ENCODE results near the gene HNRNPUL1. TPM values are rescaled to one million over a fixed set of nuclear protein-coding genes. Genes with fewer than 3 reads are reported as not detected.

The HNRNPUL1 gene
- 100 to 1,000 TPM; 367 to 388 TPM for total RNA-seq
- polyA plus RNA-seq (2013, experiment 1 of 2), result 194 TPM
- 210 TPM for polyA plus RNA-seq (2013, experiment 2 of 2)
- total RNA-seq, result 79.0 to 539 (median 240) reads per million in 172 experiments

- peaks cover 5% of the 10 kb centered on the region for H3K27me3 Mint-ChIP-seq
- H3K9me3 Mint-ChIP-seq, result no peaks in the 10 kb centered on the region
- Histone ChIP-seq H3K27ac (ENCODE audit: low read depth in 1 of 2, low read length in 2 of 2) (peak within 1 kb of the TSS; percentile 99 to 100), H3K27me3 (ENCODE audit: control insufficient read depth in 1 of 2, insufficient read depth in 2 of 2, low read length in 2 of 2) (no peaks in the 10 kb centered on the region), H3K4me3 (ENCODE audit: low read length) (peak within 1 kb of the TSS; percentile 85), H3K9me3 (ENCODE audit: control insufficient read depth in 1 of 2, insufficient read depth in 1 of 2, low read length in 2 of 2) (peaks cover 0 to 5% of the 10 kb centered on the region in 2 experiments), H3K36me3 (ENCODE audit: insufficient read depth, low read length) (peaks cover 25% of the 10 kb centered on the region), H3K4me1 (ENCODE audit: insufficient read depth, low read length) (peaks cover 59% of the 10 kb centered on the region)
- peak within 1 kb of the TSS; percentile 96 for H3K4me3 Mint-ChIP-seq
- H3K36me3 Mint-ChIP-seq (ENCODE audit: low read depth), result peaks cover 61% of the 10 kb centered on the region
- POLR2A ChIA-PET, result interaction anchor here (0.6 to 5.9 kb wide), 64 partner anchors 8 to 1921 kb away, joined by 3 to 314 read pairs (median 5); partner anchors contain the start of genes ACTMAP, AKT2, B9D2 and CCDC97
- ATAC-seq (ENCODE audit: poor library complexity) (peak; percentile 50), DNase-seq (peak; percentile 99 to 100 (median 100))
- CTCF ChIA-PET, result interaction anchor here (0.6 to 5.4 kb wide), 9 partner anchors 13 to 120 kb away, joined by 3 to 64 read pairs (median 4); partner anchors contain the start of genes CCDC97 and TGFB1
- H3K27ac Mint-ChIP-seq, result peak within 1 kb of the TSS; percentile 100
- no peak for TF ChIP-seq CTCF (IDR thresholded peaks at IDR 0.05)
- H3K4me1 Mint-ChIP-seq (ENCODE audit: low read depth), result peaks cover 55% of the 10 kb centered on the region
- intact Hi-C loops (cut with DNase I, micrococcal nuclease), result loop anchor here (1.0 to 5.0 kb wide), 10 partner anchors 37 to 799 kb away; partner anchors contain the start of genes BCKDHA (in 1 of the 2), BLVRB (in 1 of the 2) and EXOSC5 (in 1 of the 2)
Measured at GRCh38 chr19:41263850-41264580, at the start of gene HNRNPUL1. Gene HNRNPUL1, plus strand, starts transcription at chr19:41264372. Its CDS starts 132 bp downstream, at chr19:41264504.

GRCh38 chr19:41217741-41218140 is 46.4 kb upstream of the HNRNPUL1 start:
- Histone ChIP-seq H3K27me3 (ENCODE audit: control insufficient read depth in 1 of 2, insufficient read depth in 2 of 2, low read length in 2 of 2) (peaks cover 17 to 20% of the 10 kb centered on the region in 2 experiments), H3K27ac (ENCODE audit: low read depth in 1 of 2, low read length in 2 of 2) (no peak overlapping the region), H3K9me3 (ENCODE audit: control insufficient read depth in 1 of 2, insufficient read depth in 1 of 2, low read length in 2 of 2) (peaks cover 0 to 7% of the 10 kb centered on the region in 2 experiments), H3K4me1 (ENCODE audit: insufficient read depth, low read length) (peaks cover 3% of the 10 kb centered on the region), H3K4me3 (ENCODE audit: low read length) (no peak overlapping the region), H3K36me3 (ENCODE audit: insufficient read depth, low read length) (no peaks in the 10 kb centered on the region)
- TF ChIP-seq CTCF (IDR thresholded peaks at IDR 0.05), result no peak
- H3K4me1 Mint-ChIP-seq (ENCODE audit: low read depth), result no peaks in the 10 kb centered on the region
- POLR2A ChIA-PET, result no interaction called here
- peaks cover 50% of the 10 kb centered on the region for H3K27me3 Mint-ChIP-seq
- no peak for DNase-seq
- no peak overlapping the region for H3K4me3 Mint-ChIP-seq
- H3K9me3 Mint-ChIP-seq, result no peaks in the 10 kb centered on the region
- no peak overlapping the region for H3K27ac Mint-ChIP-seq
- H3K36me3 Mint-ChIP-seq (ENCODE audit: low read depth), result no peaks in the 10 kb centered on the region
- CTCF ChIA-PET, result no interaction called here
- ATAC-seq (ENCODE audit: poor library complexity), result no peak
- intact Hi-C loops (cut with DNase I, micrococcal nuclease), result no loop called here

GRCh38 chr19:41218249-41218614 is 45.9 kb upstream of the HNRNPUL1 start:
- Mint-ChIP-seq H3K4me3 (no peak overlapping the region), H3K27ac (no peak overlapping the region), H3K4me1 (ENCODE audit: low read depth) (no peaks in the 10 kb centered on the region), H3K36me3 (ENCODE audit: low read depth) (no peaks in the 10 kb centered on the region), H3K27me3 (peaks cover 50% of the 10 kb centered on the region), H3K9me3 (no peaks in the 10 kb centered on the region)
- H3K36me3 ChIP-seq (ENCODE audit: insufficient read depth, low read length), result no peaks in the 10 kb centered on the region
- no peak for DNase-seq
- ChIA-PET POLR2A (no interaction called here), CTCF (no interaction called here)
- TF ChIP-seq CTCF (IDR thresholded peaks at IDR 0.05), result no peak
- peaks cover 17 to 20% of the 10 kb centered on the region in 2 experiments for H3K27me3 ChIP-seq (ENCODE audit: control insufficient read depth in 1 of 2, insufficient read depth in 2 of 2, low read length in 2 of 2)
- peaks cover 3% of the 10 kb centered on the region for H3K4me1 ChIP-seq (ENCODE audit: insufficient read depth, low read length)
- ATAC-seq (ENCODE audit: poor library complexity), result no peak
- peaks cover 0 to 7% of the 10 kb centered on the region in 2 experiments for H3K9me3 ChIP-seq (ENCODE audit: control insufficient read depth in 1 of 2, insufficient read depth in 1 of 2, low read length in 2 of 2)
- intact Hi-C loops (cut with DNase I, micrococcal nuclease), result no loop called here
- H3K4me3 ChIP-seq (ENCODE audit: low read length), result no peak overlapping the region
- no peak overlapping the region for H3K27ac ChIP-seq (ENCODE audit: low read depth in 1 of 2, low read length in 2 of 2)

Data from CD4-positive, alpha-beta T cell (primary cell).